Osteocyte (in vitro differentiated cells): Measurements from ENCODE around the gene BPIFA3. TPM values are rescaled to one million over a fixed set of nuclear protein-coding genes. Genes with fewer than 3 reads are reported as not detected.

Source experiments
- DNase-seq: peaks from one replicate; pipeline ENCODE4 v3.0.0; 2021; ENCODE audit warnings: mixed read lengths; ENCODE audit not compliant: unreplicated experiment; ENCODE audit errors: extremely low spot score
- H3K27ac Mint-ChIP-seq: one replicate; pipeline ENCODE4 v1.8.0; 2021; ENCODE audit warnings: mild to moderate bottlenecking, mixed read lengths; ENCODE audit not compliant: unreplicated experiment
- H3K27me3 Mint-ChIP-seq: one replicate; pipeline ENCODE4 v1.8.0; 2021; ENCODE audit warnings: mixed read lengths; ENCODE audit not compliant: unreplicated experiment
- H3K36me3 Mint-ChIP-seq: one replicate; pipeline ENCODE4 v1.8.0; 2021; ENCODE audit warnings: mixed read lengths; ENCODE audit not compliant: unreplicated experiment
- H3K4me1 Mint-ChIP-seq: one replicate; pipeline ENCODE4 v1.8.0; 2021; ENCODE audit warnings: mixed read lengths; ENCODE audit not compliant: unreplicated experiment
- H3K4me3 Mint-ChIP-seq: one replicate; pipeline ENCODE4 v1.8.0; 2021; ENCODE audit warnings: mild to moderate bottlenecking, moderate library complexity, mixed read lengths; ENCODE audit not compliant: unreplicated experiment
- H3K9me3 Mint-ChIP-seq: one replicate; pipeline ENCODE4 v1.8.0; 2021; ENCODE audit warnings: mixed read lengths; ENCODE audit not compliant: unreplicated experiment
- total RNA-seq: library from RNA; stranded (reverse); gene quantifications from 2 replicates; pipeline ENCODE4 v1.2.1, GENCODE V29; 2021
- TF ChIP-seq, protein P1 (sequence below): fragments of 200-600 bp; sonication (generic); IDR thresholded peaks from 2 replicates; pipeline ENCODE4 v1.5.0; 2021; ENCODE audit warnings: antibody characterized with exemption, mild to moderate bottlenecking, moderate library complexity

Gene BPIFA3
- total RNA-seq, 1 donor from 2014 or later: not detected

DNA sequence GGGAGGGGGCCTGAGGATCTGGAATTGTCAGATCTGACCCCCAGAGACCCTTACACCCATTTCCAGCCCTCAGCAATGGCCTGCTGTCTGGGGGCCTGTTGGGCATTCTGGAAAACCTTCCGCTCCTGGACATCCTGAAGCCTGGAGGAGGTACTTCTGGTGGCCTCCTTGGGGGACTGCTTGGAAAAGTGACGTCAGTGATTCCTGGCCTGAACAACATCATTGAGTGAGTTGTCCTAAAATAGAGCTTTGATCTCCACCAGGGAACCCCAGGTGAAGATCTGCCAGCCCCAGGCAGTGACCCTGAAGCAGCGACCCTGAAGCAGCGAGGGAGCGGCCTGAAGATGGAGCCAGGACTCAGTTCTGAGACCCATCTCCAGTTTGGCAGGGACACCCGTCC is 20.8 kb downstream of the BPIFA3 start:
- no peak overlapping the region for H3K4me3 Mint-ChIP-seq
- no peak overlapping the region for H3K27ac Mint-ChIP-seq
- no peaks in the 10 kb centered on the region for H3K9me3 Mint-ChIP-seq
- TF ChIP-seq, protein P1, sequence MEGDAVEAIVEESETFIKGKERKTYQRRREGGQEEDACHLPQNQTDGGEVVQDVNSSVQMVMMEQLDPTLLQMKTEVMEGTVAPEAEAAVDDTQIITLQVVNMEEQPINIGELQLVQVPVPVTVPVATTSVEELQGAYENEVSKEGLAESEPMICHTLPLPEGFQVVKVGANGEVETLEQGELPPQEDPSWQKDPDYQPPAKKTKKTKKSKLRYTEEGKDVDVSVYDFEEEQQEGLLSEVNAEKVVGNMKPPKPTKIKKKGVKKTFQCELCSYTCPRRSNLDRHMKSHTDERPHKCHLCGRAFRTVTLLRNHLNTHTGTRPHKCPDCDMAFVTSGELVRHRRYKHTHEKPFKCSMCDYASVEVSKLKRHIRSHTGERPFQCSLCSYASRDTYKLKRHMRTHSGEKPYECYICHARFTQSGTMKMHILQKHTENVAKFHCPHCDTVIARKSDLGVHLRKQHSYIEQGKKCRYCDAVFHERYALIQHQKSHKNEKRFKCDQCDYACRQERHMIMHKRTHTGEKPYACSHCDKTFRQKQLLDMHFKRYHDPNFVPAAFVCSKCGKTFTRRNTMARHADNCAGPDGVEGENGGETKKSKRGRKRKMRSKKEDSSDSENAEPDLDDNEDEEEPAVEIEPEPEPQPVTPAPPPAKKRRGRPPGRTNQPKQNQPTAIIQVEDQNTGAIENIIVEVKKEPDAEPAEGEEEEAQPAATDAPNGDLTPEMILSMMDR: no peak
- peaks cover 6% of the 10 kb centered on the region for H3K27me3 Mint-ChIP-seq
- no peaks in the 10 kb centered on the region for H3K36me3 Mint-ChIP-seq
- H3K4me1 Mint-ChIP-seq: no peaks in the 10 kb centered on the region
- no peak for DNase-seq

DNA sequence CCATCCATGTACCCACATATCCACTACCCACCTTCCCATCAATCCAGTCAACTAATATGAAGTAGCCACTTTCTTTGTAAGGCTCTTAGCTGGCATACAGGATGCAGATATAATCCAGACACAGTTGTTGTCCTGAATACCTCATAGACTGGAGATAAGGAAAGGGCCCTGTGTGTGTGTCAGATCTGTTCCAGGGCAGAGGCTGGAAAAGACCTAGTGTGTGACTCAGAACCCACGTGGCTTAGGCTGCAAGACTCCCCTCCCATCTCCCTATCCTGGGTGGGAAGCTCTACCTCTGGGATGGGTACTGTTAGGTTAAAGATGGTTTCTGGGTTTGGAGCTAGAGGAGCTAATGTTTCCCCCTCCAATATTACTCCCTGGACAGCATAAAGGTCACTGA is 22.3 kb downstream of the BPIFA3 start:
- Mint-ChIP-seq H3K36me3 (no peaks in the 10 kb centered on the region), H3K9me3 (no peaks in the 10 kb centered on the region), H3K27ac (no peak overlapping the region), H3K27me3 (peaks cover 11% of the 10 kb centered on the region), H3K4me3 (no peak overlapping the region), H3K4me1 (no peaks in the 10 kb centered on the region)
- DNase-seq: no peak
- TF ChIP-seq, protein P1: no peak

- H3K4me1 Mint-ChIP-seq: no peaks in the 10 kb centered on the region
- TF ChIP-seq, protein P1: no peak
- H3K27ac Mint-ChIP-seq: no peak overlapping the region
- H3K27me3 Mint-ChIP-seq: peaks cover 13% of the 10 kb centered on the region
- DNase-seq: no peak
- no peaks in the 10 kb centered on the region for H3K9me3 Mint-ChIP-seq
- no peaks in the 10 kb centered on the region for H3K36me3 Mint-ChIP-seq
- H3K4me3 Mint-ChIP-seq: no peak overlapping the region
Measured at GRCh38 chr20:33239979-33240736, 23.0 kb downstream of the BPIFA3 start.

DNA sequence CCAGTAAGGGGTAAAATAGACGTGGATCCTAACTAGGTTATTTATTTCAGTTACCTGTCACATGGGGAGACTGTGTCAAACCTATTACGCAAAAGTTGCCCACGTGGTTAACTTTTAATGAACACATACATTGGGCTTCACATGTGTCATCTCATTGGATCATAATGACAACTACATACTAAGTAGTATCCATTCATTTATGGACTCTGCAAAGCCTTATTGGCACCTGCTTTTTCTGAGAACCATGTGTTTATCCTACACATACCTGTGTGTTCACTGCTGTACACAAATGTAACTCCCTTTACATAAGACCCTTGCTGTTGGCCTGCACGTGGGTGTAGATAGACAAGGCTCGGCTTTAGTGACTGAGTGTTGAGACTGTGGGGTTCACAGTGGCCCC is 23.8 kb downstream of the BPIFA3 start:
- TF ChIP-seq, protein P1: no peak
- no peak for DNase-seq
- no peak overlapping the region for H3K27ac Mint-ChIP-seq
- H3K4me3 Mint-ChIP-seq: no peak overlapping the region
- H3K9me3 Mint-ChIP-seq: no peaks in the 10 kb centered on the region
- H3K4me1 Mint-ChIP-seq: no peaks in the 10 kb centered on the region
- peaks cover 16% of the 10 kb centered on the region for H3K27me3 Mint-ChIP-seq
- no peaks in the 10 kb centered on the region for H3K36me3 Mint-ChIP-seq

- peaks cover 25% of the 10 kb centered on the region for H3K27me3 Mint-ChIP-seq
- TF ChIP-seq, protein P1: no peak
- H3K4me3 Mint-ChIP-seq: no peak overlapping the region
- H3K4me1 Mint-ChIP-seq: no peaks in the 10 kb centered on the region
- H3K27ac Mint-ChIP-seq: no peak overlapping the region
- no peak for DNase-seq
- H3K9me3 Mint-ChIP-seq: no peaks in the 10 kb centered on the region
- no peaks in the 10 kb centered on the region for H3K36me3 Mint-ChIP-seq
Measured at GRCh38 chr20:33242319-33243100, 25.4 kb downstream of the BPIFA3 start.
